ENCODE data around the gene BECN2.
A peak's percentile ranks its signal among the peaks of the same experiment; 100 is the strongest.
"Not testable (repeated sequence)": the region's sequence is repeated elsewhere in the genome, so short reads cannot be mapped to it uniquely, and the experiment has no call there.

The BECN2 gene

GRCh38 chr1:241979071-241979470 is 21.5 kb downstream of the BECN2 start:
- DNase-seq (ENCODE audit: low read depth) = no peak

DNA sequence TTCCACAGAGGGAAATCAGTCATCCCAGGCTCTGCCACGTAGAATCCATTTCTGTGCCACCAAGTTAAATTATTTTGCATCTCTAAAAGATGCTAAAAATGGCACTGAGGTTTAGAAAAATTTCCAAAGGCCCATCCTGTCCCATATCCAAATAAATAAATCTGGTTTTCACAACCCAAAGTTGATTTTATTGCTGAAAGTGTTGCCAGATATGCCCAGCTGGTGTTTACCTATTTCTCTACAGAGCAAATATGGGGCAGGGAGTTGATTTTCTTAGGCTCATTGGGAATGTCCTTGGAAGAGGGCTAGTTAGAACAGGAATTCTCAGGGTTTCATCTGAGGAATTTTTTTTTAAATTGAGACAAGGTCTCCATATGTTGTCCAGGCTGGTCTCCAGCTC is 22.4 kb downstream of the BECN2 start:
- DNase-seq (ENCODE audit: low read depth) = no peak

- DNase-seq (ENCODE audit: low read depth) = no peak
Observed at GRCh38 chr1:241985787-241986186, 28.2 kb downstream of the BECN2 start.

- not testable (repeated sequence) for DNase-seq (ENCODE audit: low read depth)
Observed at GRCh38 chr1:241988389-241988930, 30.9 kb downstream of the BECN2 start.

DNA sequence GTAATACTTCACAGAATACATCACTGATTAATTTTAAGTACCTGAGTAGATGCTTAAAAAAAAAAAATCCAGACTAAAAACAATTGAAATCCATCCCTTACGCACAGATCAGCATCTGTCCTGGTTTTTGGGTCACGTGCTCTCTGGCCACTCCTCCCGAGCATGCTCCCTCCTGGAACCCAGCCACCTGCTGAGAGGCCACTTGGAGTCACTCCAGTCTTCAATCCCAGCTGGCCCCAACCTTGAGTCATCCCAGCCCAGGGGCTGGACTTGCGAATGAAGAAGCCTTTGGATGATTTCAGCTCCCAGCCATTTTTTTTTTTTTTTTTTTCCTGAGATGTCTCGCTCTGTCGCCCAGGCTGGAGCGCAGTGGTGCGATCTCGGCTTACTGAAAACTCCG is 32.5 kb downstream of the BECN2 start:
- DNase-seq (ENCODE audit: low read depth) = peak; percentile 95

DNA sequence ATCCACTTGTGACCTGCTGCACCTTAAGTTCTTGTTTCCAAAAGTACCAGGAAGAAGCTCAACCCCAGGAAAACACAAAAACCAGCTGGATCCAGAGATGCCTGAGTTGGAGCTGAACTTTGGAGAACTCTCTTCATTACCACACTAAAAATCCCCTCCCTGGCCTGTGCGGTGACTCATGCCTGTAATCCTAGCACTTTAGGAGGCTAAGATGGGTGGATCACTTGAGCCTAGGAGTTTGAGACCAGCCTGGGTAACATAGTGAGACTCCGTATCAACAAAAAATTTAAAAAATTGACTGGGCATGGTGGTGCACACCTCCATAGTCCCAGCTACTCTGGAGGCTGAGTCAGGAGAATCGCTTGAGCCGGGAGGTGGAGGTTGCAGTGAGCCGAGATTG is 35.2 kb downstream of the BECN2 start:
- DNase-seq (ENCODE audit: low read depth) = no peak

- DNase-seq (ENCODE audit: low read depth) = no peak
Observed at GRCh38 chr1:241994171-241994570, 36.6 kb downstream of the BECN2 start.

GRCh38 chr1:241997401-241997998 is 39.9 kb downstream of the BECN2 start:
- DNase-seq (ENCODE audit: low read depth) = no peak

GRCh38 chr1:241998412-241998921 is 40.9 kb downstream of the BECN2 start:
- no peak for DNase-seq (ENCODE audit: low read depth)

DNA sequence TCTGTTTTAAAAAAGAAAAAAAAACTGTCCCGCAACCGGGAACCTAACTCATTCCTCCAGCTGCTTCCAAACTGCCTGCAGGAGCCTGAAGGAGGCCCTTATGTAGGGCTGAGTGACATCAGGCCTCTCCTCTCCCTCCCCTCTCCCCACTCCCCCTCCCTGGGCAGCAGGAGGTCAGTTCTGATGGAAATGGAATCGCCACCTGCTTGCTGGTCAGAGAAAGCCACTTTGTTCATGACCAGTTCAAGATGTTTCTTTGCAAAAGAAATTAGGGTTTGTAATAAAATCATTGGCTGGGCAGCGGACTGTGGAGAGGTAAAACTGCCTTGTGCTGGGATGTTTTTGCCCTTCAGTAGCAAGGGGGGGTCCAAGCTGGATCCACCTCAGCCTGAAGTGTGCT is 41.5 kb downstream of the BECN2 start, which contains the start of gene MAP1LC3C:
Gene MAP1LC3C, minus strand, starts transcription at position 73 of the 400 bp plus-strand sequence. CDS start 90 bp downstream, outside the sequence.
- DNase-seq (ENCODE audit: low read depth) = no peak

- DNase-seq (ENCODE audit: low read depth) = no peak
Observed at GRCh38 chr1:242000434-242000833, 42.9 kb downstream of the BECN2 start.

- no peak for DNase-seq (ENCODE audit: low read depth)
Observed at GRCh38 chr1:242002072-242002471, 44.5 kb downstream of the BECN2 start.

DNA sequence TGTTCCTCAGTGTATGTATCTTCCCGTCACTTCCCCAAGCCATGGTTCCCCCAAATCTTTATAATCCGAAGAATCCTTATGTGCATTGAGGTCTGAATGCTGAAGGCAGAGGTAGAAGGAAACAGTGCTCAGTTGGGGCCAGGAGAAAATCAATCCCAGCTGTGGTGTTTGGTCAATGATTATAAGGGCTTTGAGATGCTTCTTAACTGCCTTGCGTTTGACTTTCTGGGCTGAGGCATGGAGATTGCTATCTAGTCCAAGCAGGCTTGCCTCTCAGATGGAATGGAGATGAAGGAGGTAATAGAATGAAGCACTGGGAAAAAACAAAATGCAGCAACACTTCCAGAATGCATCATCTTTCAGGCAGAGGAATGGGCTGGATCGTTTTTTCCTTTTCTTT is 44.9 kb downstream of the BECN2 start:
- DNase-seq (ENCODE audit: low read depth) = no peak

DNA sequence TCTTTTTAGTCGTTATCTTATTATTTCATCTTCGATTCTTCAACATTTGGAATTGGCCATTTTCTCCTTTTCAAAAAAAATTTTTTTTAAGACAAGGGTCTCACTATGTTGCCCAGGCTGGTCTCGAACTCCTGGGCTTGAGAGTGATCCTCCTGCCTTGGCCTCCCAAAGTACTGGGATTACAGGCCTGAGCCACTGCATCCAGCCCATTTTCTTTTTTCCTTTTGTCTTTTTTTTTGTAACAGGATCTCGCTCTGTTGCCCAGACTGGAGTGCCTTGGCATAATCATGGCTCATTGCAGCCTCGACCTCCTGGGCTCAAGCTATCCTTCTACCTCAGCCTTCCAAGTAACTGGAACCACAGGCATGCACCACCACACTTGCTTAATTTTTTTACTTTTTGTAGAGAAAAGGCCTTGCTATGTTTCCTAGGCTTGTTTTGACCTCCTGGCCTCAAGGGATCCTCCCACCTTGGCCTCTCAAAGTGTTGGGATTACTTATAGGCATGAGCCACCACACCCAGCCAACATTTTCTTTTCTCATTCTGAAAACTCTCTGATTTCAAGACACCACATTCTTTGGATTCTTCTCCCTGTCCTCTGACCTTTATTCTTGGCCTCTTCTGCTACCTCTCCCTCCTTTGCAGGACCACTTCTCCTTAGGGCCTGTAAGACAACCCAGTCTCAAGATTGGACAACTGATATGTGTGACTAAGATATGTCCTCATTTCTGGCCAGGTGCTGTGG is 47.4 kb downstream of the BECN2 start:
- DNase-seq (ENCODE audit: low read depth) = no peak

DNA sequence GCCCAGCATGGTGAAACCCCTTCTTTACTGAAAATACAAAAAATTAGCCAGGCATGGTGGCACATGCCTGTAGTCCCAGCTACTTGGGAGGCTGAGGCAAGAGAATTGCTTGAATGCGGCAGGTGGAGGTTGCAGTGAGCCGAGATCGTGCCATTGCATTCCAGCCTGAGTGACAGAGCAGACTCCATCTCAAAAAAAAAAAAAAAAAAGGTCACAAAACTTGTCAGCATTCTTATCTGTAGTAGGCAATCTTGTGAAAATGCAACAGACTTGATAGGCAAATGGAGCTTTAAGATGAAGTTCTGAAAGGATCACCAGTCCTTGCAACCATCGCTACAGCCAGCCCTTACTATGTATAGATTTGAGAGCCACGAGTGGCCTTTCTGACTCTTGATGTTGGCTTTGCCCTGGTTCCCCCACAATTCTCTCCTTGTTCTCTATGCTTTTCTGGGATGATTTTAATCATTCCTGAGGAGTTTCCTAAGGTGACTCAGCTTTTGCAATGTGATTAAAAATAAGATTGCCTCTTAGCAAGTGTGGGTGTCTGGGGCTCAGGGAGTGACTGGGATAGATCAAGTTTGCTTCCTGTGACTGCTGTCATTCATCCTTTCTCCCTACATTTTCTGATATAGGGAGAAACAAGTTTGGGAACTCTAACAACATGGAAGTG is 48.4 kb downstream of the BECN2 start:
- DNase-seq (ENCODE audit: low read depth) = no peak

- no peak for DNase-seq (ENCODE audit: low read depth)
Observed at GRCh38 chr1:242006976-242007375, 49.4 kb downstream of the BECN2 start.

All from GM04504 (cell line).